Measurements from ENCODE around the gene SHC3. TPM values are rescaled to one million over a fixed set of nuclear protein-coding genes. Genes with fewer than 3 reads are reported as not detected.

SHC3 gene
- total and polyA plus RNA-seq, 2 donors from 2014 or later: 0.95 to 1.5 TPM

DNA sequence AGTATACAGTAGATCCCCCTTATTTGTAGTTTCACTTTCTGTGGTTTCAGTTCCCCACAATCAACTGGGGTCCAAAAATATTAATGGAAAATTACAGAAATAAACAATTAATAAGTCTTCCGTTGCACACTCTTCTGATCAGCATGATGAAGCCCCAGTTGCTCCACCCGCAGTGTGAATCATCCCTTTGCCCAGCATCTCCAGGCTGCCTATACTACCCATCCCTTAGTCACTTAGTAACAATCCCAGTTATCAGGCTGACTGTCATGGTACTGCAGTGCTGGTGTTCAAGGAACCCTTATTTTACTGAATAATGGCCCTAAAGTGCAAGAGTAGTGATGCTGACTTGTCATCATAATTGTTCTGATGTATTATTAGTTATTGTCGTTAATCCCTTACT is 28.9 kb downstream of the SHC3 start:
- no peaks in the 10 kb centered on the region for H3K9me3 ChIP-seq (ENCODE audit: control insufficient read depth in 2 of 3, insufficient read depth in 1 of 3, low read length in 3 of 3)
- DNase-seq (no peak), FAIRE-seq (no peak)
- intact Hi-C loops (cut with DNase I): no loop called here
- no peak overlapping the region for H3K9ac ChIP-seq (ENCODE audit: low read length in 3 of 3)
- no peak overlapping the region for H3K27ac ChIP-seq (ENCODE audit: low read depth in 2 of 2, low read length in 2 of 2)
- no peaks in the 10 kb centered on the region for H3K27me3 ChIP-seq (ENCODE audit: control insufficient read depth, insufficient read depth, low read length)
- no peak overlapping the region for H3K4me3 ChIP-seq (ENCODE audit: low read length in 3 of 3)
- H3K36me3 ChIP-seq (ENCODE audit: control insufficient read depth in 2 of 3, insufficient read depth in 3 of 3, low read length in 3 of 3): no peaks in the 10 kb centered on the region
- H3K4me1 ChIP-seq (ENCODE audit: control insufficient read depth in 2 of 3, insufficient read depth in 2 of 3, low read depth in 1 of 3, low read length in 3 of 3): no peaks in the 10 kb centered on the region
- no peak for TF ChIP-seq CTCF (IDR thresholded peaks at IDR 0.05; ENCODE audit: borderline replicate concordance, extremely low read depth, insufficient read depth)

DNA sequence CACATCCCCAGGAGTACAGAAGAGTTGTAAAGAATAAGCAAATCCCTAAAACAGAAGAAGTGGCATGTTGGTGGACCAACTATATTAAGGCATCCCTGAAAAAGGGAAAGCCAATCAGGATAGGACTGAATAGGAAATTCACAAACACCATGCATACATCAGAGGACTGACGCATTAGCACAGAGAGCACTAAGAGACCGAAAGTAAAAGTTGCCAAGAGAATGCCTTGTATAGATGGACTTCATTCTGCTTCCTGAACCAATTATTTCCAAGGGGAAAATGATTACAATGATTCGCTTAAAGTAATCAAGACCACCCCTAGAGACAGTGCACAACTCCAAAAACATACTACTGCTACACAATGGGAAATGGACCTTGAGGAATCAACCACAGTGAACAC is 33.5 kb downstream of the SHC3 start:
- no peak overlapping the region for H3K4me3 ChIP-seq (ENCODE audit: low read length in 3 of 3)
- DNase-seq (no peak), FAIRE-seq (no peak)
- TF ChIP-seq CTCF (IDR thresholded peaks at IDR 0.05; ENCODE audit: borderline replicate concordance, extremely low read depth, insufficient read depth): no peak
- no peaks in the 10 kb centered on the region for H3K36me3 ChIP-seq (ENCODE audit: control insufficient read depth in 2 of 3, insufficient read depth in 3 of 3, low read length in 3 of 3)
- intact Hi-C loops (cut with DNase I): no loop called here
- no peaks in the 10 kb centered on the region for H3K9me3 ChIP-seq (ENCODE audit: control insufficient read depth in 2 of 3, insufficient read depth in 1 of 3, low read length in 3 of 3)
- H3K27ac ChIP-seq (ENCODE audit: low read depth in 2 of 2, low read length in 2 of 2): no peak overlapping the region
- no peaks in the 10 kb centered on the region for H3K4me1 ChIP-seq (ENCODE audit: control insufficient read depth in 2 of 3, insufficient read depth in 2 of 3, low read depth in 1 of 3, low read length in 3 of 3)
- H3K9ac ChIP-seq (ENCODE audit: low read length in 3 of 3): no peak overlapping the region
- no peaks in the 10 kb centered on the region for H3K27me3 ChIP-seq (ENCODE audit: control insufficient read depth, insufficient read depth, low read length)

- Histone ChIP-seq H3K4me1 (ENCODE audit: control insufficient read depth in 2 of 3, insufficient read depth in 2 of 3, low read depth in 1 of 3, low read length in 3 of 3) (no peaks in the 10 kb centered on the region), H3K9ac (ENCODE audit: low read length in 3 of 3) (no peak overlapping the region), H3K27me3 (ENCODE audit: control insufficient read depth, insufficient read depth, low read length) (no peaks in the 10 kb centered on the region), H3K27ac (ENCODE audit: low read depth in 2 of 2, low read length in 2 of 2) (no peak overlapping the region), H3K36me3 (ENCODE audit: control insufficient read depth in 2 of 3, insufficient read depth in 3 of 3, low read length in 3 of 3) (no peaks in the 10 kb centered on the region), H3K9me3 (ENCODE audit: control insufficient read depth in 2 of 3, insufficient read depth in 1 of 3, low read length in 3 of 3) (no peaks in the 10 kb centered on the region), H3K4me3 (ENCODE audit: low read length in 3 of 3) (no peak overlapping the region)
- FAIRE-seq (no peak), DNase-seq (no peak)
- intact Hi-C loops (cut with DNase I): no loop called here
- TF ChIP-seq CTCF (IDR thresholded peaks at IDR 0.05; ENCODE audit: borderline replicate concordance, extremely low read depth, insufficient read depth): no peak
Measured at GRCh38 chr9:89144238-89144637, 34.4 kb downstream of the SHC3 start.

- no peaks in the 10 kb centered on the region for H3K9me3 ChIP-seq (ENCODE audit: control insufficient read depth in 2 of 3, insufficient read depth in 1 of 3, low read length in 3 of 3)
- H3K4me3 ChIP-seq (ENCODE audit: low read length in 3 of 3): no peak overlapping the region
- FAIRE-seq (no peak), DNase-seq (no peak)
- H3K9ac ChIP-seq (ENCODE audit: low read length in 3 of 3): no peak overlapping the region
- H3K4me1 ChIP-seq (ENCODE audit: control insufficient read depth in 2 of 3, insufficient read depth in 2 of 3, low read depth in 1 of 3, low read length in 3 of 3): no peaks in the 10 kb centered on the region
- intact Hi-C loops (cut with DNase I): no loop called here
- no peak for TF ChIP-seq CTCF (IDR thresholded peaks at IDR 0.05; ENCODE audit: borderline replicate concordance, extremely low read depth, insufficient read depth)
- no peak overlapping the region for H3K27ac ChIP-seq (ENCODE audit: low read depth in 2 of 2, low read length in 2 of 2)
- no peaks in the 10 kb centered on the region for H3K36me3 ChIP-seq (ENCODE audit: control insufficient read depth in 2 of 3, insufficient read depth in 3 of 3, low read length in 3 of 3)
- no peaks in the 10 kb centered on the region for H3K27me3 ChIP-seq (ENCODE audit: control insufficient read depth, insufficient read depth, low read length)
Measured at GRCh38 chr9:89143266-89143665, 35.4 kb downstream of the SHC3 start.

Data from kidney (tissue), 14 donors.